ENCODE results near the gene CADPS2. TPM values are rescaled to one million over a fixed set of nuclear protein-coding genes. Genes with fewer than 3 reads are reported as not detected.

CADPS2 gene
- total RNA-seq, 1 donor from 2014 or later = 12.0 TPM

- DNase-seq (ENCODE audit: low spot score) = no peak
These were observed 351.2 kb downstream of the CADPS2 start for GRCh38 chr7:122535086-122535485.

- no peak for DNase-seq (ENCODE audit: low spot score)
These were observed 353.6 kb downstream of the CADPS2 start for GRCh38 chr7:122532406-122533269.

GRCh38 chr7:122528879-122529481 is 357.3 kb downstream of the CADPS2 start:
- peak; percentile 35 for DNase-seq (ENCODE audit: low spot score)

GRCh38 chr7:122525355-122525754 is 360.9 kb downstream of the CADPS2 start:
- no peak for DNase-seq (ENCODE audit: low spot score)

- DNase-seq (ENCODE audit: low spot score) = peak; percentile 68
These were observed 364.5 kb downstream of the CADPS2 start for GRCh38 chr7:122521767-122522166.

- no peak for DNase-seq (ENCODE audit: low spot score)
These were observed 365.2 kb downstream of the CADPS2 start for GRCh38 chr7:122520971-122521555.

- DNase-seq (ENCODE audit: low spot score) = no peak
These were observed 367.8 kb downstream of the CADPS2 start for GRCh38 chr7:122518488-122518887.

- DNase-seq (ENCODE audit: low spot score) = no peak
These were observed 368.7 kb downstream of the CADPS2 start for GRCh38 chr7:122517576-122517975.

- no peak for DNase-seq (ENCODE audit: low spot score)
These were observed 370.9 kb downstream of the CADPS2 start for GRCh38 chr7:122515404-122515803.

GRCh38 chr7:122511268-122511667 is 375.0 kb downstream of the CADPS2 start:
- DNase-seq (ENCODE audit: low spot score) = no peak

- DNase-seq (ENCODE audit: low spot score) = no peak
These were observed 378.7 kb downstream of the CADPS2 start for GRCh38 chr7:122507591-122507990.

- no peak for DNase-seq (ENCODE audit: low spot score)
These were observed 394.3 kb downstream of the CADPS2 start for GRCh38 chr7:122492007-122492406.

- no peak for DNase-seq (ENCODE audit: low spot score)
These were observed 398.0 kb downstream of the CADPS2 start for GRCh38 chr7:122488241-122488640.

GRCh38 chr7:122487131-122487530 is 399.1 kb downstream of the CADPS2 start:
- no peak for DNase-seq (ENCODE audit: low spot score)

GRCh38 chr7:122485856-122486255 is 400.4 kb downstream of the CADPS2 start:
- no peak for DNase-seq (ENCODE audit: low spot score)

- no peak for DNase-seq (ENCODE audit: low spot score)
These were observed 404.0 kb downstream of the CADPS2 start for GRCh38 chr7:122482212-122482611.

GRCh38 chr7:122470859-122471258 is 415.4 kb downstream of the CADPS2 start:
- DNase-seq (ENCODE audit: low spot score) = no peak

GRCh38 chr7:122468945-122469344 is 417.3 kb downstream of the CADPS2 start:
- no peak for DNase-seq (ENCODE audit: low spot score)

GRCh38 chr7:122467661-122468449 is 418.4 kb downstream of the CADPS2 start:
- DNase-seq (ENCODE audit: low spot score) = no peak

GRCh38 chr7:122465296-122465695 is 421.0 kb downstream of the CADPS2 start:
- DNase-seq (ENCODE audit: low spot score) = no peak

GRCh38 chr7:122463631-122464030 is 422.6 kb downstream of the CADPS2 start:
- DNase-seq (ENCODE audit: low spot score) = no peak

GRCh38 chr7:122460936-122461335 is 425.3 kb downstream of the CADPS2 start:
- DNase-seq (ENCODE audit: low spot score) = no peak

All from umbilical cord (tissue), 2 donors.